NK-92 treated with Interleukin-12 subunit alpha and Interleukin-12 subunit beta, amount 100 ng/mL, for 24 hours (cell line): ENCODE measurements around the gene TIMM23.
A peak's percentile ranks its signal among the peaks of the same experiment; 100 is the strongest.
"Not testable (repeated sequence)": the region's sequence is repeated elsewhere in the genome, so short reads cannot be mapped to it uniquely, and the experiment has no call there.

ENCODE experiments used
- DNase-seq: peaks from one replicate; lab custom pipeline; 2025; lab: John Stamatoyannopoulos, UW

Gene TIMM23, protein sequence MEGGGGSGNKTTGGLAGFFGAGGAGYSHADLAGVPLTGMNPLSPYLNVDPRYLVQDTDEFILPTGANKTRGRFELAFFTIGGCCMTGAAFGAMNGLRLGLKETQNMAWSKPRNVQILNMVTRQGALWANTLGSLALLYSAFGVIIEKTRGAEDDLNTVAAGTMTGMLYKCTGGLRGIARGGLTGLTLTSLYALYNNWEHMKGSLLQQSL

GRCh38 chr10:45972106-45972812 is at the start of gene TIMM23:
Gene TIMM23 (plus strand): TSS chr10:45972489. CDS start chr10:45972625, 136 bp downstream.
- peak; percentile 63 for DNase-seq

GRCh38 chr10:45926790-45927189 is 45.5 kb upstream of the TIMM23 start:
- DNase-seq, result not testable (repeated sequence)

DNA sequence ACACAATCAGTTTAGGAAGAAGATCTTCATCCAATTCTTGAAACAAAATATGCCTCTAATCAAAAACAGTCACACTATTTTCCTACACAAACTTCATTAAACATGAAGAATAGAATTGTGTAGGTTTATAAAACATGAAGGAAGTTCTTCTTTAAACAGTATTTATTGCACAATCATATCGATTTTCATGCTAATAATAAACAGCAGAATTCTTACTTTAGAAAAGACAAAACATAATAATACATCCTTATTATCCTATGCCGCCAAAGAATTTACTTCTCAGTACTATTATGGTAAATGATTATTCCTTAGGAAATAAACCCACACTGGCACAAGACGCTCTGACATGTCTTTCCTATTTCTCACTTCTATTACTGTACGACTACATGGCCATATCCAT is 41.0 kb upstream of the TIMM23 start:
- not testable (repeated sequence) for DNase-seq

DNA sequence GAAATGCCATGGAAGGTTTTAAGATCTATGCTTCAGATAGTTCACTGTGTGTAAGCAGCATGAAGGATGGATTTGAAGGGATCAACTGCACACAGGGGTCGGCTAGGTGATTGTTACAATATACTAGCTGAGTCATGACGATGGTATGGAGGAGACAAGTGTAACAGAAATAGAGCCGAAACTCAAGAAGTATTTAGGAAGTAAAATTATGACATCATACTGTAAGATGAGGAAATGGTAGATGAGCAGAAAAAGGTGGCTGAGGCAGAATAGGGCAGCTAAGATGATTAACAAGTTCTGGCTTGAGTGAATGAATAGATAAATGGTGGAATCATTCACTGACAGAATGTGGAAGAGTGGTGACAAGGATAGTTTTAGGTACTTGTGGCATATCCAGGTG is 37.5 kb upstream of the TIMM23 start:
- not testable (repeated sequence) for DNase-seq

DNA sequence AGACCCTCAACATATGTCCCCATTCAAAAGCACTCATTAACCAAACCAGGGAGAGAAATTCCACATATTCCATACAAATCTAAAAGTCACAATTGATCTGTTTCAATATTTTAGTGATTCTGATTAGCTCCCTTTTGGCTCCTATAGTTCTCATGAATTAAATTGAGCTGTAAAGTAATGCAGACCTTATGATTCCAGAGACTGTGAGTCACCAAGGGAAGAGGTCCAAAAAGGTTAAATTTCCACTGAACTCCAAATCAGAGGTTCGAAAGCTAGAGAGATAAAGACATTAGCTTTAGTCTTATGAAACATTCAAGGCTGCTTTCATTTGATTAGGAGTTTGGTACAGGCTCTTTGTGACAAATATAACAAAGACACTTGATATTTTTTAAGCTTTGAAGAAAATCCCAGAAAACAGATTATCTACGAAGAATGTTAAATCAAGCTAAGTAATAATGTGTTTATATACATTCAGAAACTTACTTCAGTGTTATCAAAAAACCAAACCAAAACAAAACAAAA is 33.1 kb upstream of the TIMM23 start:
- not testable (repeated sequence) for DNase-seq

DNA sequence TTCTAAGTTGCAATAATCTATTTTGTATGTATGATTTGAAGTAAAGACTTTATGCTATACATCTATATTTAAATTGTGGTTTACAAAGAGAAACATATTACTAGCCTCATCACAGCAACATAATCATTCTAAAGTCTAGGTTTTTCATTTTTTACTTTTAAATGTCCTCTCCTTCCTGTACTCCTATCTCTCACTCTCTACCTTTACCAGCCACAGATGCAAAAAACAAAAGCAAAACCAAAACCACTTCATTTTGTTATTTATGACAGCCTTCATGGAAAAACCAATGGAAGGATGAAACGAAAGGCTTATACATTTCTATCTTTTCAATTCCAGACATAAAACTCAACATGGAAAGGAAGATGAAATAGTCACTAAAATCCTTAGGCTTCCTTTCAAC is 31.1 kb upstream of the TIMM23 start:
- not testable (repeated sequence) for DNase-seq

GRCh38 chr10:45945476-45945875 is 26.8 kb upstream of the TIMM23 start:
- DNase-seq, result not testable (repeated sequence)

DNA sequence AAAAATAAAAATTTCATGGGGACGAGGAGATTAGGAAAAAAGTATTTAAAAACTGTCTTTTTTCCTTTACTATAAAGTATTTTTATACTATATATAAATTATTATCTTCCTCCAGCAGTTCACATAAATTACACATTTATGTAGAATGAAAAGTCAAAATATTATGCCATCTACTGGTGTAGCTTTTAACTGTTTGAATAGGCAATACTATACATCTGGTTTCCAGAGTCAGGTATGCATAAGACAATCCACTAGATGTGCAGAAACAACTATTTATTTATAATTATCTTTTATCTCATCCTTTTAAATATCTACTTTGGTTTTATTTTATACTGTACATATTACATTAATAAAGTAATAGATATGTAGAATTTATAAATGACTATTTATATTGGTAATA is 24.9 kb upstream of the TIMM23 start:
- not testable (repeated sequence) for DNase-seq

- not testable (repeated sequence) for DNase-seq
These were observed 23.5 kb upstream of the TIMM23 start for GRCh38 chr10:45948801-45949200.

- not testable (repeated sequence) for DNase-seq
These were observed 17.9 kb upstream of the TIMM23 start for GRCh38 chr10:45954367-45954766.

DNA sequence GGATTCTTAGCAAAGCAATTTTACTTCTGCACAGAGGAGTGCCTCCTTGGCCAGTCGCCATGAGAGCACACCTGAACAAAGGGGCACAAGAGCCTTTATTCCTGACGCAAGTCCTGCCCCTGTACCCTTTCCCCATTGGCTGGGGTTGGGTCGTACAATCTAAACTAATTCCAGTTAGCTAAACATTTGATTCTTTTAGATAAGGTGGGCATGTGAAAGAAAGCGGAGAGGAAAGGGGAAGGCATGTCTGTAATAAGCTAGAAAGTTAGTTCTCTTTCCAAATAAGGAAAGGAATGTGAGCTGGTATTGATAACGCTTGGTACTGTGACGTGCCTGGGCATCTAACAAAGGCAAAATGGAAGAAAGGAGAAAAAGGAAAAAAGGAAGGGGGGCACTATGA is 15.7 kb upstream of the TIMM23 start:
- DNase-seq, result not testable (repeated sequence)

- not testable (repeated sequence) for DNase-seq
These were observed 14.4 kb upstream of the TIMM23 start for GRCh38 chr10:45957928-45958327.

- DNase-seq, result not testable (repeated sequence)
These were observed 9.4 kb upstream of the TIMM23 start for GRCh38 chr10:45962686-45963452.

- DNase-seq, result not testable (repeated sequence)
These were observed 1.3 kb upstream of the TIMM23 start for GRCh38 chr10:45971019-45971418.

- not testable (repeated sequence) for DNase-seq
These were observed 565 bp upstream of the TIMM23 start for GRCh38 chr10:45971742-45972105.

DNA sequence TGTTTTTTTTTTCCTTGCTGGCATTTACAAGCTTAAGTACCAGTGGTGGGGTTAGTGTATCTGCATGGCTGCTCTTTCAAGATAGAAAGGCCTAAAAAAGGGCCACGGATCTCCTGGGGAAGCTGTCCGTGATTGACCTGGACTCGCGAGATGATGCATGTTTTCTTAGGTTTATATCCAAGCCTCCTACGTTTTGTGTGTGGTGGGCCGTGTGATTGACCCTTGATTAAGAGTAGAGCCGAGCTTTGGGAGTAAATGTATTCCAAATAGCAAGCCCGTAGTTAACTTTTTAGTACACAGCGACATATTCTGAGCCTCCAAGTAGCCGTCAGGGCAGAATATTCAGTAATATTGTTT is 502 bp downstream of the TIMM23 start:
- DNase-seq, result not testable (repeated sequence)

GRCh38 chr10:45974041-45974440 is 1.8 kb downstream of the TIMM23 start:
- DNase-seq, result not testable (repeated sequence)

GRCh38 chr10:45978554-45978953 is 6.3 kb downstream of the TIMM23 start:
- not testable (repeated sequence) for DNase-seq

- DNase-seq, result not testable (repeated sequence)
These were observed 9.1 kb downstream of the TIMM23 start for GRCh38 chr10:45981367-45981766.

- not testable (repeated sequence) for DNase-seq
These were observed 11.4 kb downstream of the TIMM23 start for GRCh38 chr10:45983538-45984186.

DNA sequence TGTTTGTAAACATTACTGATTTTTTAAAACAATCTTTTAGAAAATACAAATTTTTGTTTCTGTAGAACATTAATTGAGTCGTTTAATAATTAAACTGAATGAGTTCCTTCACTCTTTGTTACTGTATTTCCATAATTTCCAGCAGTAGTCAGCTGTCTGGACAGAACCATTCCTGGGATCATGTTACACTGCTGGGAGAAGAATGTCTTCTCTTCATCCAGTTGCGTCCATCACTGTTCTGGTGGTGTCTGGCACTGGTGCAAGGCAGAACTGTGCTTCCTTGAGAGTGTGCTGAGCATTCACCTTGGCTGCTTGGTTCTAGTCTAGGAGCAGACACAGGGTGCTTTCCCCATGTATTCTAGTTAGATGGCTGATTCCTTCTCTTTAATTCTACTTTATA is 12.2 kb downstream of the TIMM23 start:
- DNase-seq, result not testable (repeated sequence)

DNA sequence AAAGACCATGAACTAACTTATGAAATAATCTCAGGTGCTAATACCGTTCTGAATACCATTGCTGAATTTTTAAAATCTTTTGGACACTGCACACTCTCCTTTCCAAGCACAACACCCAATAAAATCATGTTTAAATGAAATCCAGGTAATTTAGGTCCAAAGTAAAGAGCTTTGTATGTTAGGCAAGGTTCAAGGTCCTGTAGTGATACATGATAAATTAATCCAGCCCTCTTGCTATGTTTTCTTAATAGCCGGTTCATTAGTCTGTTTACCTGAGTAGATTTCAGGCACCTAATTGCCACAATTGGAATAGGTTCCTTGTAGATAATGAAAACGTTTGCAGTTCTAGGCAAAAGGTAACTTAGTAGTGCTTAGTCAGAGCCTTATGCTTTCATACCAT is 13.3 kb downstream of the TIMM23 start:
- DNase-seq, result not testable (repeated sequence)
